GM21786 (cell line): ENCODE data around the gene OR2A7.
A peak's percentile ranks its signal among the peaks of the same experiment; 100 is the strongest.
"Not testable (repeated sequence)": the region's sequence is repeated elsewhere in the genome, so short reads cannot be mapped to it uniquely, and the experiment has no call there.

Experiments
- ATAC-seq: cut with Tn5 transposase; IDR thresholded peaks from one replicate; pipeline ENCODE4 v1.9.1; 2021; ENCODE audit not compliant: unreplicated experiment

The OR2A7 gene

DNA sequence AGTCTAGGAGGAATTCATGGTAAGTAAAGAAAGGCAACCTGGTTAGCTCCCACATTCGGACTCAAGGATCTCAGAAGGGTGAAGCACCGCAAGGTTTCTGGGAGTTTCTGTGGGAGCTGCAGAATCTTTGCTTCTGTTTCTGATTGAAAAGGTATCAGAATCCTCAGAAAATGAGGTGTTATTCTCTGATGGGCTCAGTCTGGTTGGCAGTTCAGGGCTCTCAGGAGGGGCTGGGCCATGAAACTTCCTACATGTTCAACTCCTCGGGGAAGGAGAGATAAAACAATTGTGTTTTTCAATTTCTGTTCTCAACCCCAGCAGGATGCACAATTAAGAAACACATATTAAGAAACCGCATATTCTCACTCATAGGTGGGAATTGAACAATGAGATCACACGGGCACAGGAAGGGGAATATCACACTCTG is 9.1 kb downstream of the OR2A7 start:
- no peak for ATAC-seq

GRCh38 chr7:144252307-144252706 is 12.3 kb downstream of the OR2A7 start:
- not testable (repeated sequence) for ATAC-seq

DNA sequence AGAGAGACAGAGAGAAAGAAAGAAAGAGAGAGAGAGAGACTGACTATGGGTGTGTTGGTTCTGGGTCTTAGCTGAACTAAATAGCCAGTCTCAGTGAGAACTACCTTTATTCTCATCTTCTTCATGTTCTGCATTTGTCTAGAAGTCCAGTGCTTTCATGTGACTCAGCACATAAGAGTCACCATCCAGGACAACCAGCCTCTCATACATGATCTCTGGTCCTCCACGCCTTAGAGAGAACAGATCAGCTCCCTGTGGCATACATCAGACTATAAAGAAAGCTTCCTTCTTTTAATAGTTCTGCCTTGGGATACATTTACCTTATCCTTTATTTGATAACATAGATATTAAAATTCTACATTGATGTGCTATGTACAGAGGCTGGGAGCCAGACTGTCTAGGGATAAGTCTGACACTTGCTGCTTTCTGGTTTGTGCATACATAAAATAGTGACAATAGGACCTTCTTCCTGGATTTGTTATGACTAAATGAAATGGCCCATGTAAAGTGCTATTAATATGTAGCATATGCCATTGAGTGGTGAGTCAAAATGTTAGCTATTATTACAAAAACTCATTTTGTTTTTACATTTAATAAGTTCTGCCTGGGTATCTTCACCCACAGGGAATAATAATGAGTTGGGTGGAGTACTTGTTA is 16.8 kb downstream of the OR2A7 start:
- not testable (repeated sequence) for ATAC-seq

- not testable (repeated sequence) for ATAC-seq
Measured at GRCh38 chr7:144246967-144247366, 17.6 kb downstream of the OR2A7 start.

DNA sequence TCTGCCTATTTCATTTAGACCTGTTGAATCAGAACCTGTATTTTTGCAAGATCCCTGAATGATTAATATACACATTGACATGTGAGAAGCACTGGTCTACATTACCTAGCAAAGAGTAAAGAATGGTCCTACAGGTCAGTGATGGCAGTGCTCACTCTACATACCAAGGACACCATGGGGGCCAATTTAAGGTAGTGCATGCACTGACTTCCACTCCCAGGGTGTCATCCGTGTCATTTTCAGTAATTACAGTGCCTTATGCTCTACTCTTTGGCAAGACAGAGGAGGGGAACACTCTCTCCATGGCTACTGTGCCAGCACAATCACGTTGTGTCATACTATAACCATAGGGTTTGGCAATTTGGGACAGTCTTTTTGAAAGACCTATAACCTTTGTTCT is 19.2 kb downstream of the OR2A7 start:
- not testable (repeated sequence) for ATAC-seq

GRCh38 chr7:144239365-144239764 is 25.2 kb downstream of the OR2A7 start, which contains the start of gene OR2A42:
TSS of gene OR2A42 (minus strand) at chr7:144239605. CDS start at chr7:144232843, 6,762 bp downstream.
- ATAC-seq, result not testable (repeated sequence)

- not testable (repeated sequence) for ATAC-seq
Measured at GRCh38 chr7:144238530-144239082, 26.0 kb downstream of the OR2A7 start.

DNA sequence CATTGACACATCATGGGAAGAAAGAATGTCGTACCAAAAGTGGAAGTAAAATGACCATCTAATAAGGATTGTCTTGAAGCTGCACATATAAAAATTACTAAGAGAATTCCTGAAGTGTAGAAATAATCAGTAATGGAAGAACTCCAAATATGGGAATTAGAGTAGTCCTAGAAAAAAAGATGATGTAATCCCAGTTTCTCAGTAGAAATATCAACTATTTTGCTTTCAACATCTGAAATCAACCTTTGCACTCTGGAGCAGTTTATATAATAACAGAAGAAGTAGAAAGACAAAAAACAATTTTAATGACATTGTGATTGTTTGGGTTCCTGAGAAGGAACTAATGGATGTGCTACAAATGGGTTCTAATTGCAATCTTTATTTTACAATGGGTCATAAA is 31.6 kb downstream of the OR2A7 start:
- ATAC-seq, result not testable (repeated sequence)

- ATAC-seq, result not testable (repeated sequence)
Measured at GRCh38 chr7:144231027-144231426, 33.6 kb downstream of the OR2A7 start.

DNA sequence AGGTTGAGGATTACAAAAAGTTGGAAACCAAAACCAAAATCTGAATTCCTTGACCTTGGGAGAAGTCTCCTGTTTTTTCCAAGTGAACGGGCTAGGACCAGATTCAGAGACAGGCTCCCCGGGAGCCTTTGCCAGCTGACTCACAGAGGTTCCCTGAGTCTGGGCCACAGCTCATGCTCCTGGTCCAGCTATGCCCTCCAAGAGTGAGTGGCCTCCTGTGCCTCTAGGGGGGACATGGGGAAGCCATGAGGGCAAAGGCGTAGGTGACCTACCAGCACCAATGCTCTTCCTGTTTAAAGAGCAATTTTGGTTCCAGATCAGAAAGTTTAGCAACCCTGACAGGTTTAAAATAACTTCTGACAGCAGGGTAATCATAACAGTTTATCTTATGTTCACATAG is 35.8 kb downstream of the OR2A7 start:
- ATAC-seq, result not testable (repeated sequence)

- not testable (repeated sequence) for ATAC-seq
Measured at GRCh38 chr7:144226866-144227265, 37.7 kb downstream of the OR2A7 start.

- ATAC-seq, result not testable (repeated sequence)
Measured at GRCh38 chr7:144223675-144224074, 40.9 kb downstream of the OR2A7 start.

DNA sequence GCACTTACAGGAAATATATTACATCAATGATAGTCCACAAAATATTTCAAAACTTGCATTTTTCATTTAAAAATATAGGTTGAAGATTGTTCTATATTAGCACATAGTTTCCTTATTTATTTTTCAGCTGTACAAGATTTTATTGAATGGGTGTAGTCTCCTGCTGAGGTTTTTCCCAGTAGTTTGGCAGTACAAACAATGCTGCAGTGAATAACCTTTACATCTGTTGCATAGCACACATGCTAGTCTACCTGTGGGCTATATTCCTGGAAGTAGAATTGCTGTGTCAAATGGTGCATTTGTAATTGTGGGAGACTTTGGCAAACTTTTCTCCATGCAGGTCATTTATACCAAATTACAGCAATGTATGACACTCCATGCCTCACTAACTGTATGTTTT is 44.1 kb downstream of the OR2A7 start:
- not testable (repeated sequence) for ATAC-seq

DNA sequence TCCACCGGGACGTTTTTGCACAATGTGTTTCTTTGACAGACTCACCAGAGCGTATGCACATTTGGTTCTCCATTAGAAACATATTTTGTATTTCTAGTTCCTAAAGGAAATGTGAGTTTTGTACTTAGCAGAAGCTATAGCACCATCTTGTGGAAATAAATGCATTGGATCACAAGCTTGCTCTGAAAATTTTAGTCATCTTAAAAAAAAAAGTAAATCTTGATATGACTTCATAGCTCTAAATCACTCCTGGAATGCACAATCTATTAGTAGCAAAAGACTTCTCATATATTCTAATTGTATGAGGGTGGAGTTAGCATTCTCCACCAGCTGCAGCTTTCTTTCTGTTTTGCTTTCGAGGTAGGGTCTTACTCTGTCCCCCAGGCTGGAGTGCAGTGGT is 45.4 kb downstream of the OR2A7 start:
- ATAC-seq, result peak; percentile 40

DNA sequence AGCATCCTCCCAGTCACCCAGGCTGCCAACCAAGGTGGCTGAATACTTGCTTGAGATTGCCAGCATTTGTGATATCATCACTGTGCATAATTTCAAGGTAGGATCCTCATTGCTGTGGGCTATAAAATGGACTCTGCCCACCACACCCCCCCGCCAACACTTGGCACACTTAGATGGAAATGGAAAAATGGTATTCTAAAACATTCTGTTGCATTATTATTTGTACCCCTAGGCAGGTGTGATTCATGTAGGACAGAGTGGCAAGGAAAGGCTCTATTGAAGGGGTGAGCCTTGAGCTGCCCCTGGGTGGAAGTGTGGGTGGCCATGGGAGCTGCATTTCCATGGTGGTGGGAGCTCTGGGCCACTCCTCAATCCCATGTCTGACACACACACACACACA is 46.0 kb downstream of the OR2A7 start:
- ATAC-seq, result not testable (repeated sequence)

GRCh38 chr7:144217200-144217599 is 47.4 kb downstream of the OR2A7 start:
- not testable (repeated sequence) for ATAC-seq
